NT2/D1 (cell line): ENCODE measurements around the gene LINGO1.

Source experiments
- DNase-seq: peaks from one replicate; pipeline ENCODE4 v3.0.0-alpha.2; 2011; ENCODE audit warnings: low read depth, low spot score
- H3K27me3 ChIP-seq: 2 replicates; pipeline ENCODE4 v1.6.0; 2011; ENCODE audit warnings: mild to moderate bottlenecking; ENCODE audit not compliant: insufficient read length, insufficient read depth
- H3K36me3 ChIP-seq: 2 replicates; pipeline ENCODE4 v1.6.1; 2011; ENCODE audit warnings: mild to moderate bottlenecking, low read length, mixed read lengths; ENCODE audit not compliant: insufficient read depth, insufficient read length
- H3K4me1 ChIP-seq: 2 replicates; pipeline ENCODE4 v1.5.1; 2011; ENCODE audit not compliant: insufficient read depth, insufficient read length
- H3K4me3 ChIP-seq: 2 replicates; pipeline ENCODE4 v1.5.1; 2011; ENCODE audit warnings: low read depth; ENCODE audit not compliant: insufficient read length
- H3K9ac ChIP-seq: 2 replicates; pipeline ENCODE4 v1.6.0; 2011; ENCODE audit warnings: low read depth; ENCODE audit not compliant: insufficient read length
- H3K9me3 ChIP-seq: 2 replicates; pipeline ENCODE4 v1.5.1; 2011; ENCODE audit warnings: mild to moderate bottlenecking, low read length; ENCODE audit not compliant: insufficient read depth
- SUZ12 ChIP-seq: IDR thresholded peaks from 2 replicates; pipeline ENCODE4 v1.6.1; 2011; ENCODE audit not compliant: insufficient read length, insufficient read depth; ENCODE audit errors: extremely low read depth
- YY1 ChIP-seq: IDR thresholded peaks from 2 replicates; pipeline ENCODE4 v1.6.1; 2011; ENCODE audit not compliant: insufficient read length, insufficient read depth
- ZNF274 ChIP-seq: IDR thresholded peaks from 2 replicates; pipeline ENCODE4 v1.6.1; 2011; ENCODE audit warnings: mild to moderate bottlenecking, low read depth, low read length

LINGO1 gene

DNA sequence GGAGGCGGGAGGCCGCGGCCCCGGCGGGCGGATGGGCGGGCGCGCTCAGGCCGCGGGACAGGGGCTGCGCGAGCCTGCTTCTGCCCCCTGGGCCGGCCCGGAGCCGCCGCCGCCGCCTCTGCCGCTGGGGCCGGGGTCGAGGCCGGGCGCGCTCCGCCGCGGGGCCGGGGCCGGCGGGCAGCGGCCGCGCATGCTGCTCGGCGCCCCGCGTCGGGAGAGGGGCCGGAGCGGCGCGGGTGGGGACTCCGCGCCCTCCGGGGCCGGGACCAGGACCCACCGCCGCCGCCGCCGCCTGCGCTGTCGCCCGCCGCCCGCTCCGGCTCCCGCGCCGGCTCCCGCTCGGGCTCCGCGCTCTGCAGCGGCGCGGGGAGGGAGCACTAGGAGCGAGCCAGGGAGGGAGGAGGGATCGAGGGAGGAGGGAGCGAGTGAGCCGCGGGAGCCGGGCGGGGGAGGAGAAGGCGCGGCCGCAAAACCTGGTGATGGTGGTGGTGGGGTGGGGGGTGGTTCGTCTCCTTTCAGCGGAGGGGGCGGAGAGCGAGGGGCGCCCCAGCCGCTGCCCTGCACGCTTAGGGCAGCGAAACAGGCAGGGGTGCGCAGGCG, at the start of gene LINGO1:
LINGO1 (minus strand) TSS at position 379 of the 600 bp plus-strand sequence. CDS start 597 bp downstream, outside the sequence.
- no peaks in the 10 kb centered on the region for H3K36me3 ChIP-seq
- peaks cover 36% of the 10 kb centered on the region for H3K27me3 ChIP-seq
- peak within 1 kb of the TSS; percentile 61 for H3K4me3 ChIP-seq
- TF ChIP-seq YY1 (no peak), ZNF274 (no peak)
- peak within 1 kb of the TSS; percentile 89 for H3K9ac ChIP-seq
- H3K4me1 ChIP-seq, result peaks cover 47% of the 10 kb centered on the region
- no peak for DNase-seq
- no peaks in the 10 kb centered on the region for H3K9me3 ChIP-seq

DNA sequence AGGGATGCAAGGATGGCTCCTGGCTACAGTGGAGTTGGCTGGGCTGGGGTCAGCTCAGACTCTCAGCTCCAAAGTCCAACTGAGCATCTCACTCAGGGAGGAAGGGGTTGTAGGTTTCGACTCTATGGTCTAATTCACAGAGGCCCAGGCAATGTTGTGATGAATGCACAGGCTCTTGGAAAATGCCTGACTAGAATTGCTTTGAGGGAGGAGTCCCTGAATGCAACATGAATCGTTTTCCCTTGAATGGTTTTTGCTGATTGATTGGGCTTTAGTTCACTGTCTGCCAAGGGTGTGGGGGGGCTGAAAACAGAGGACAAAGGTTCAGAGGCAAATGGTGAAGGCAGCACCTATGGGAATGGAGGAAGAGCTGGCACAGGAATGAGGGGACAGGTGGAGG, 48.6 kb upstream of the LINGO1 start:
- Histone ChIP-seq H3K4me3 (no peak overlapping the region), H3K9ac (no peak overlapping the region), H3K4me1 (peaks cover 15% of the 10 kb centered on the region), H3K9me3 (no peaks in the 10 kb centered on the region), H3K36me3 (no peaks in the 10 kb centered on the region), H3K27me3 (peaks cover 4% of the 10 kb centered on the region)
- TF ChIP-seq SUZ12, result no peak
- no peak for TF ChIP-seq YY1
- no peak for TF ChIP-seq ZNF274
- no peak for DNase-seq

GRCh38 chr15:77676569-77677375, 44.1 kb upstream of the LINGO1 start:
- no peak overlapping the region for H3K4me3 ChIP-seq
- peaks cover 7% of the 10 kb centered on the region for H3K4me1 ChIP-seq
- no peaks in the 10 kb centered on the region; the same call in 1 of the 2 replicates for H3K9me3 ChIP-seq
- TF ChIP-seq ZNF274 (no peak), SUZ12 (no peak), YY1 (no peak)
- peaks cover 3% of the 10 kb centered on the region for H3K27me3 ChIP-seq
- peak overlapping the region; percentile 22 for H3K9ac ChIP-seq
- DNase-seq, result no peak
- no peaks in the 10 kb centered on the region for H3K36me3 ChIP-seq

DNA sequence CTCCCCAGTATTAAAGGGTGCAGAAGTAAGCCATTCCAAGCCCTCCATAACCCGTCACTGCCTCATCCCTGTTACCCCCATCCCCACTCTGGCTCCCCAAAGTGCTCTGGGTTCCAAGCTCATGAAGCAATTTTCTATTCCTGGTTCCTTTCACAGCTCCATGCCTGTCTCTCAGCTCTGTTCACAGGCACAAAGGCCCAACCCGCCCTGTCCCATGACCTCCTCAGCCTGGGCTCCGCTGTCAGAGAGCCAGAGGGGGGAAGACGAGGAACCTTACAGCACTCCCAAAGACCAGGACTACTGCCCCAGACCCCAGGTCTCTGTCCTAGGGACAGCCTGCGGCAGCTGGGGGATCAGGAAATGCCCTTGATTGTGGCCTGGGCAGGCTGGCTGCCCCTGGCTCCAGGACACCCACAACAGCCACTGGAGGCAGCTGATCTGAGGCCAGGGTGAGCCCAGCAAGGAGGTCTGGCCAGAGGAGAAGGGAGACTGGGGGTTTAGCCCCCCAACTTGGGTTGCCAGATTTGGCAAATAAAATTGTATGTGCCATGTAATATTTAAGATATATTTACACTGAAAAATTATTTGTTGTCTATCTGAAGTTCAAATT, 43.2 kb upstream of the LINGO1 start:
- Histone ChIP-seq H3K4me3 (no peak overlapping the region), H3K27me3 (no peaks in the 10 kb centered on the region), H3K9me3 (no peaks in the 10 kb centered on the region; the same call in 1 of the 2 replicates), H3K9ac (no peak overlapping the region), H3K4me1 (peaks cover 14% of the 10 kb centered on the region), H3K36me3 (no peaks in the 10 kb centered on the region)
- TF ChIP-seq YY1 (no peak), ZNF274 (no peak), SUZ12 (no peak)
- DNase-seq, result no peak

- Histone ChIP-seq H3K4me1 (peaks cover 16% of the 10 kb centered on the region), H3K9me3 (no peaks in the 10 kb centered on the region; the same call in 1 of the 2 replicates), H3K27me3 (no peaks in the 10 kb centered on the region), H3K36me3 (no peaks in the 10 kb centered on the region), H3K9ac (no peak overlapping the region), H3K4me3 (no peak overlapping the region)
- TF ChIP-seq ZNF274 (no peak), YY1 (no peak), SUZ12 (no peak)
- DNase-seq, result no peak
Measured at GRCh38 chr15:77674327-77674726, 41.6 kb upstream of the LINGO1 start.

- no peak for TF ChIP-seq SUZ12
- TF ChIP-seq ZNF274, result no peak
- peaks cover 16% of the 10 kb centered on the region for H3K4me1 ChIP-seq
- no peaks in the 10 kb centered on the region for H3K27me3 ChIP-seq
- no peaks in the 10 kb centered on the region for H3K36me3 ChIP-seq
- no peak for DNase-seq
- no peak overlapping the region for H3K4me3 ChIP-seq
- no peaks in the 10 kb centered on the region; the same call in 1 of the 2 replicates for H3K9me3 ChIP-seq
- H3K9ac ChIP-seq, result no peak overlapping the region
Measured at GRCh38 chr15:77673866-77674265, 41.2 kb upstream of the LINGO1 start.

- Histone ChIP-seq H3K9ac (no peak overlapping the region), H3K4me1 (peaks cover 18% of the 10 kb centered on the region), H3K27me3 (no peaks in the 10 kb centered on the region), H3K36me3 (no peaks in the 10 kb centered on the region), H3K9me3 (no peaks in the 10 kb centered on the region; the same call in 1 of the 2 replicates), H3K4me3 (no peak overlapping the region)
- TF ChIP-seq YY1 (no peak), SUZ12 (no peak), ZNF274 (no peak)
- DNase-seq, result no peak
Measured at GRCh38 chr15:77672135-77672534, 39.4 kb upstream of the LINGO1 start.
